Astrocyte (in vitro differentiated cells and primary cell): ENCODE data around the gene MREG.

Experiments
- EZH2 ChIP-seq: IDR thresholded peaks from 2 replicates; pipeline ENCODE4 v1.6.1; 2012; ENCODE audit warnings: mild to moderate bottlenecking, low read length, inconsistent platforms; ENCODE audit not compliant: insufficient read depth
- TF ChIP-seq, protein P1 (sequence below): IDR thresholded peaks from 2 replicates; pipeline ENCODE4 v1.5.1; 2011; ENCODE audit warnings: low read depth, mild to moderate bottlenecking, inconsistent platforms, low read length, moderate library complexity; ENCODE audit not compliant: insufficient read depth

DNA sequence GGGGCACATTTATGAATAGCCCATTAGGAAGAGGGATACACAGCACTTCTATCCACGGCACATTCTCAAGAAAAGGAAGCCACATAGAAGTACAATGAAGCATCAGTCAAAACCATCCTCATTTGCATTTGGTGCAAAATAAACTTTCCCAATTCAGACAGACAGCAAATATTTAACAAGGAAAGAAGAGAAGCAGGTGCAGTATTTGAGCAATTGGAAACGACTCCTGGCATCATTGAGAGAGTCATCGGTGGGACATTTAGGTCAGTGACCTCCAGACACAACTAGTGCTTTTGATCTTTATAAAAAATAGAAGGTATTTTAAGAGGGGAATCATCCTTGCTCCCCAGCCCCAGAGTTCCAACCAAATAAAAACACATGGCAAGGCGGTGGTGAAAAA, 118.0 kb downstream of the MREG start:
- TF ChIP-seq, protein P1, sequence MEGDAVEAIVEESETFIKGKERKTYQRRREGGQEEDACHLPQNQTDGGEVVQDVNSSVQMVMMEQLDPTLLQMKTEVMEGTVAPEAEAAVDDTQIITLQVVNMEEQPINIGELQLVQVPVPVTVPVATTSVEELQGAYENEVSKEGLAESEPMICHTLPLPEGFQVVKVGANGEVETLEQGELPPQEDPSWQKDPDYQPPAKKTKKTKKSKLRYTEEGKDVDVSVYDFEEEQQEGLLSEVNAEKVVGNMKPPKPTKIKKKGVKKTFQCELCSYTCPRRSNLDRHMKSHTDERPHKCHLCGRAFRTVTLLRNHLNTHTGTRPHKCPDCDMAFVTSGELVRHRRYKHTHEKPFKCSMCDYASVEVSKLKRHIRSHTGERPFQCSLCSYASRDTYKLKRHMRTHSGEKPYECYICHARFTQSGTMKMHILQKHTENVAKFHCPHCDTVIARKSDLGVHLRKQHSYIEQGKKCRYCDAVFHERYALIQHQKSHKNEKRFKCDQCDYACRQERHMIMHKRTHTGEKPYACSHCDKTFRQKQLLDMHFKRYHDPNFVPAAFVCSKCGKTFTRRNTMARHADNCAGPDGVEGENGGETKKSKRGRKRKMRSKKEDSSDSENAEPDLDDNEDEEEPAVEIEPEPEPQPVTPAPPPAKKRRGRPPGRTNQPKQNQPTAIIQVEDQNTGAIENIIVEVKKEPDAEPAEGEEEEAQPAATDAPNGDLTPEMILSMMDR = no peak
- no peak for TF ChIP-seq EZH2
